GOT3 (cell line): ENCODE data around the gene DALRD3.

ENCODE experiments used
- DNase-seq: peaks from one replicate; lab custom pipeline; 2025; ENCODE audit warnings: mixed read lengths; lab: John Stamatoyannopoulos, UW

The DALRD3 gene, protein sequence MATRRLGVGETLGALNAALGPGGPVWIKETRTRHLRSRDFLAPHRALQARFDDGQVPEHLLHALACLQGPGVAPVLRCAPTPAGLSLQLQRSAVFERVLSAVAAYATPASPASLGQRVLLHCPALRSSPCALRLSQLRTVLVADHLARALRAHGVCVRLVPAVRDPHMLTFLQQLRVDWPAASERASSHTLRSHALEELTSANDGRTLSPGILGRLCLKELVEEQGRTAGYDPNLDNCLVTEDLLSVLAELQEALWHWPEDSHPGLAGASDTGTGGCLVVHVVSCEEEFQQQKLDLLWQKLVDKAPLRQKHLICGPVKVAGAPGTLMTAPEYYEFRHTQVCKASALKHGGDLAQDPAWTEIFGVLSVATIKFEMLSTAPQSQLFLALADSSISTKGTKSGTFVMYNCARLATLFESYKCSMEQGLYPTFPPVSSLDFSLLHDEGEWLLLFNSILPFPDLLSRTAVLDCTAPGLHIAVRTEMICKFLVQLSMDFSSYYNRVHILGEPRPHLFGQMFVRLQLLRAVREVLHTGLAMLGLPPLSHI

DNA sequence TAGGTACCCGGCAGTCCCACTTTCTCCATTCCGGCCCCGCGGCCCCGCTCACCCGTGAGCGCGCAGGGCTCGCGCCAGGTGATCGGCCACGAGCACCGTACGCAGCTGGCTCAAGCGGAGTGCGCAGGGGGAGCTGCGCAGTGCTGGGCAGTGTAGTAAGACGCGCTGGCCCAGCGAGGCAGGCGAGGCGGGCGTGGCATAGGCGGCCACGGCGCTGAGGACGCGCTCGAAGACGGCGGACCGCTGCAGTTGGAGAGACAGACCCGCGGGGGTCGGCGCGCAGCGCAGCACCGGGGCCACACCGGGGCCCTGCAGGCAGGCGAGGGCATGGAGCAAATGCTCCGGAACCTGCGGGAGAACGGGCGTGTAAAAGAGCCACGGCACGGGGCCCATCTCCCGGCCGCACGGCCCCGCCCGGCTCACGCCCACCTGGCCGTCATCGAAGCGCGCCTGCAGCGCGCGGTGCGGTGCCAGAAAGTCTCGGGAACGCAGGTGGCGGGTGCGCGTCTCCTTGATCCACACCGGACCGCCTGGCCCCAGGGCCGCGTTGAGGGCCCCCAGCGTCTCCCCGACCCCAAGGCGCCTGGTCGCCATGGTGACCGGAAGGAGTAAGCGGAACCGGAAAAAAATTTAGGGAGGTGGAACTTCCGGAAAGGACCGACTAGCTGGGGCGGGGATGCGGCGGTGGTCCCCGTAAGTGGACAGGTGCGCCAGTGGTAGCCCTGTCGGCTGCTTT, at the start of gene DALRD3:
Gene DALRD3 (minus strand): TSS at position 610 of the 736 bp plus-strand sequence. CDS start 16 bp downstream, at position 594.
- DNase-seq, result peak; percentile 79

DNA sequence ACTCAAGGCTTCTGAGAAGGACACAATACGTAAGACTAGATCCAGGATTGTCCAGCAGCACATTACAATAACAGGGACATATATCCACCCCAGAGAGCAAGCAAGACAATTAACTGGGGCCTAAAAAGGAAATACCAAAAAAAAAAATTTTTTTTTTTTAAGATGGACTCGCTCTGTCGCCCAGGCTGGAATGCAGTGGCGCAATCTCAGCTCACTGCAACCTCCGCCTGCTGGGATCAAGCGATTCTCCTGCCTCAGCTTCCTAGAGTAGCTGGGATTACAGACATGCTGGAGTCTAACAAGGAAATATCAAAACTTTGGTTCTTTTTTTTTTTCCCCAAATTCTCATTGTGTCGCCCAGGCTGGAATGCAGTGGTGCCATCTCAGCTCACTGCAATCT, 39.6 kb upstream of the DALRD3 start:
- DNase-seq, result no peak

- DNase-seq, result no peak
Observed at GRCh38 chr3:49057268-49057667, 38.9 kb upstream of the DALRD3 start.

- DNase-seq, result no peak
Observed at GRCh38 chr3:49054344-49054862, 36.0 kb upstream of the DALRD3 start.

DNA sequence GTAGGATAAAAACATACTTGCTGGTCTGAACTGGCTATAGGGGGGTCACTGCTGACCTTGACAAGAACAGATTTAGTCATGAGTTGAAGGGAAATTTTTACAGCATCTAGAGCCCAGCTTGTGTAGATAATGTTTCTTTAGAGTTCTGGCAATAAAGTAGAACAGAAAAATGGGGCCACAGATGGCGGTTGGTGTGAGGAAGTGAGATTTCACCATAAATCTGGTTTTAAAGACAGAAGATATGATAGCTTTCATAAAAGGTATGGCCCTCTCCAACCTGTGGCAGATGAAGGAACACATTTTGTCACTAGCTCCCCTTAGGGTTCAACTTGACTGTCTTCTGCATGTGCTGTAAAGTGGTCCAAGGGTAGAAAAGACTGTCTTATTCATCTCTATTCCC, 35.2 kb upstream of the DALRD3 start:
- no peak for DNase-seq

- no peak for DNase-seq
Observed at GRCh38 chr3:49035281-49035680, 16.9 kb upstream of the DALRD3 start.

DNA sequence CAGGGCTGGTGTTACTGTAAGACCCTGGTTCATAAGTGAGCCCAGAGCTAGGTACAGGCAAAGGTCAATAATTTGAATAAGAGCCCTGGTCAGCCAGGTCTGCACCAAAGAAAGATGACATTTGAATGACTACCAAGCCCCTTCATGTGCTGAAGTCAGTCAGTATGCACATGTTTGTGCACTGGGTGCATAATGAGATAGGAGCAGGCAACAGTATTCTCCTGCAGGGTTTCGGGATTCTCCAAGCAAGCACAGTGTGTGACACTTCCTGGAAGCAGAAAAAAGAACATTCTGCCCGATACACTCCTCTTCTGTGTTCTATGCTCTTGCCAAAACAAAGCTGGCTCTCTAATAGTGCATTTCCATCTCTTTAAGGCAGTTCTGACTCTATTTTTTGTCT, 16.3 kb upstream of the DALRD3 start:
- no peak for DNase-seq

DNA sequence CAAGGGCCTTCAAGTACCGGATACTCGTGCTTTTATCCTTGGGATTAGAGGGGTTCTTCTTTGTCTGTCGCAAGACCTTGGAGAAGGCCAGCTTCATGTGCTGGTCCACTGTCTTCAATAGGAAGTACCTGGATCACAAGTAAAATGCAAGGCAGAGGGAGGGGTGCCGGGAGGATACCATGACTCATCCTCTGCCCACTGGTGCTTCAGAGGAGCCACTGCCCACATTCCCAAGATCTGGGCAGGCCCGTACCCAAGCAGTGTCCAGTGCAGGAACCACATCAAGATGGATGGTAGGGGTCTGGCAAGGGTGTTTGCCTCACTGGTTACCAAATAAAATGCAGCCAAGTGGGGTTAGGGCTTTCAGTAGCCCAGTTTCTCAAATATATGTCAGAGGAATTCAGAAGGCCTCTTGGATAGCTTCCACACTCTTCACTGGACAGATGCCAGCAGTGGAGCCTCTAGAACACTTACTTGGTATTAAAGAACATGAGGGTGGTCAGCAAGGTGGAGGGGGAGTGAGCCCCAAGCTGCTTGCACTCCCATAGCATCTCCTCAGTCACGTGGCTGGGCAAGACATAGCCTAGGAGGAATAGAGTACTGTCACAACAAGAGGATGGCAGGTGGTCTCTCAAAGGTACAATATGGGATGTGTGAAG, 14.4 kb upstream of the DALRD3 start:
- DNase-seq, result no peak

DNA sequence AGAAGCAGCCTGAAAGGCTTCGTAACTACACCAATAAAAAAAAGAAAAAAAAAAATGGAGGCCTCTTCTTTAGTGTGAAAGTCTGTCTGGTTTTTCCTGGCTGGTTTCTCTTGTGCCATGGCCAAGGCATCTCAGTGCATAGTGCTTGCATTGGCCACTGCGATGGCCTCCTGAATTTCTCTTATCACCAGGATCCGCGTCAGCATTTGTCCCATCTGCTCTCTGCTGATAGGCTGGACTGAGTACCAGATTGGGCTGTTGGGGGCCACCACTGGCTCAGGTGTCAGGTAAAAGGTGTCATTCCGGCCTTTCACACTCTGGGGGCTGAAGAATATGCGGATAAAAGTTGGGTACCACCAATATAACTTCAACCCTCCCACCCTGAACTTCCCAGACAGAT, 11.9 kb upstream of the DALRD3 start:
- no peak for DNase-seq

DNA sequence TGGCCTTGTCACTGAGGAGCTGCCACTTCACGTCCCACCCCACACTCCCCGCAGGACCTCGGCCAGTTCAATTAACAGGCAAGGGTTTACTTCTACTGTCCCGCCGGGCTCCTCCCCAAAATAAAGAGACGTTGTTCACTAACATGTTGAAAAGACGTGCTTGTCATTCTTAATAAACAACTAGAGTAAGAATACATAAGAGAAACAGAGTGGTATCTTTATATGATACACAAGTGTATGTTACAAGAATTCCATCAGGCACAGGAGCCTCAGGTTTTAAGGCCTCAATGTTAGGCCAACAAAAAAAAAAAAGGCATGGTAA, 11.1 kb upstream of the DALRD3 start:
- no peak for DNase-seq

DNA sequence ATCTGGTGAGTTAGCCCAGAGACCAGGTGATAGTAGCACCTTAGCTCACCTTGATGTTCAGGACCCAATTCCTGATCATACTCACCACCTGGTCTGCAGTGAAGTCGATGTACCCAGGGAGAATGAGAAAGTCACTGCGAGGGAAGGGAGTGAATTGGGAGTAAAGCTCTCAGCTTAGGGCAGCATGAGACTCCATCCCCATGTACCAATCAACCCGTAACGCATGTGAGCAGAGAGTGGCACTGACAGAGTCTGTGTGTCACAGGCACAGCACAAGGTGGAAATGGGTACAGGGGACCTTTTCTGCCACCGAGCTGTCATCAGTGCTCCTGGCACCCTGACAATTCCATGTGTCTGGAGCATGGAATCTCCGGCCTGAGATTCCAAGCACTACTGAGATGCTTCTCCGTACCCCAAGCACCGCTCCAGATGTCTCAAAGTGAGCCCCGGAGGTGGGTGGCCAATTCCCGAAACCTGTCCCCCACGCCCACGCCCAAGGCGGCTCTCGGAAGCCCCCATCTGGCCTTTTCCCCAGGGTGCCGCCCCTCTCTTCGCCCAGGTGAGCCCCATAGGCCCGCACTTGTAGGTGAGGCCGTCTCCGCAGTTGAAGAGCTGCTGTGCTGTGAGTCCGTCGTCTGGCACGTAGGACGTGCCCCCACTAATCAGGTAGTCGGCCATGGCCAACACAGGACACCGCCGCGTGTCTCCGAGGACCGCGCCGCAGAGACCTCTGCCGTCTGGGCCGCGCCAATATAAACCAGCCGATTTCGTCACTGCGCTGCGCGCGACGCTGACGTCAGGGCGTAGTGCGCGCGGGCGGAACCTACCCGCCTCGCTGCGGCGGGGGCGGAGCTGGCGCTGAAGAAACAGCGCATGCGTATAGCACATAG, 10.5 kb upstream of the DALRD3 start, which contains the start of gene IMPDH2:
Gene IMPDH2 (minus strand): TSS at position 726 of the 890 bp plus-strand sequence. CDS start 48 bp downstream, at position 678.
- peak; percentile 57 for DNase-seq

GRCh38 chr3:49028298-49028672, 9.9 kb upstream of the DALRD3 start:
- DNase-seq, result no peak

GRCh38 chr3:49027634-49028033, 9.3 kb upstream of the DALRD3 start:
- no peak for DNase-seq

GRCh38 chr3:49026536-49026935, 8.2 kb upstream of the DALRD3 start:
- no peak for DNase-seq

GRCh38 chr3:49025793-49026520, 7.6 kb upstream of the DALRD3 start:
- no peak for DNase-seq

GRCh38 chr3:49025005-49025792, 6.8 kb upstream of the DALRD3 start:
- DNase-seq, result no peak

- no peak for DNase-seq
Observed at GRCh38 chr3:49024449-49024848, 6.1 kb upstream of the DALRD3 start.

DNA sequence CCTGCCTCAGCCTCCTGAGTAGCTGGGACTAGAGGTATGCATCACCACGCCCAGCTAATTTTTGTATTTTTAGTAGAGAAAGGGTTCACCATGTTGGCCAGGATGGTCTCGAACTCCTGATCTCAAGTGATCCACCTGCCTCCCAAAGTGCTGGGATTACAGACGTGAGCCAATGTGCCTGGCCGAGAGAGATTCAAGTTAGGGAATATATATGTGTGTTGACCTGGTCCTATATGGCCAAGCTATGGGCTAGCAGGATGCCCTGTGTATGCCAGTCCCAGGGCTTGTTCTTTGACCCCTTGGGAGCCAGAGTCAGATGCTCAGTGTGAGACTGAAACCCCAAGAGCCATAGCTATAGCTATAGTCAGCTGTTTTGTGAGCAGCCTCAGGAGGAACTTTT, 5.4 kb upstream of the DALRD3 start:
- no peak for DNase-seq

GRCh38 chr3:49022688-49023171, 4.3 kb upstream of the DALRD3 start:
- DNase-seq, result no peak
